T-helper 1 cell (primary cell): ENCODE data around the gene NMNAT2.
"Not testable (repeated sequence)": the region's sequence is repeated elsewhere in the genome, so short reads cannot be mapped to it uniquely, and the experiment has no call there.

Experiments
- DNase-seq, 5 donors: peaks; one replicate each; pipeline ENCODE4 v3.0.0-alpha.2; 2012 to 2020

The NMNAT2 gene

GRCh38 chr1:183416850-183417771 is 1.1 kb downstream of the NMNAT2 start:
- DNase-seq, result peak in 2 of 5 donors; percentile 5 to 14

GRCh38 chr1:183414365-183414764 is 3.8 kb downstream of the NMNAT2 start:
- no peak for DNase-seq

GRCh38 chr1:183411091-183411490 is 7.1 kb downstream of the NMNAT2 start:
- DNase-seq, result no peak

GRCh38 chr1:183407961-183408360 is 10.2 kb downstream of the NMNAT2 start:
- DNase-seq, result no peak

- DNase-seq, result no peak
Observed at GRCh38 chr1:183407474-183407873, 10.7 kb downstream of the NMNAT2 start.

- DNase-seq, result no peak
Observed at GRCh38 chr1:183404476-183404875, 13.7 kb downstream of the NMNAT2 start.

- no peak for DNase-seq
Observed at GRCh38 chr1:183403498-183403897, 14.7 kb downstream of the NMNAT2 start.

- DNase-seq, result not testable (repeated sequence)
Observed at GRCh38 chr1:183401565-183401964, 16.6 kb downstream of the NMNAT2 start.

GRCh38 chr1:183394435-183394834 is 23.7 kb downstream of the NMNAT2 start:
- DNase-seq, result no peak

GRCh38 chr1:183391863-183392262 is 26.3 kb downstream of the NMNAT2 start:
- no peak for DNase-seq

- DNase-seq, result no peak
Observed at GRCh38 chr1:183390561-183390960, 27.6 kb downstream of the NMNAT2 start.

GRCh38 chr1:183388735-183389134 is 29.4 kb downstream of the NMNAT2 start:
- no peak for DNase-seq

GRCh38 chr1:183385340-183386144 is 32.6 kb downstream of the NMNAT2 start:
- no peak for DNase-seq

- no peak for DNase-seq
Observed at GRCh38 chr1:183379951-183380350, 38.2 kb downstream of the NMNAT2 start.

- no peak for DNase-seq
Observed at GRCh38 chr1:183375381-183375780, 42.8 kb downstream of the NMNAT2 start.

- no peak for DNase-seq
Observed at GRCh38 chr1:183374825-183375224, 43.4 kb downstream of the NMNAT2 start.

- no peak for DNase-seq
Observed at GRCh38 chr1:183372586-183373230, 45.5 kb downstream of the NMNAT2 start.

GRCh38 chr1:183370399-183371058 is 47.7 kb downstream of the NMNAT2 start:
- no peak for DNase-seq

GRCh38 chr1:183368213-183369108 is 49.7 kb downstream of the NMNAT2 start:
- no peak for DNase-seq

GRCh38 chr1:183366116-183366515 is 52.1 kb downstream of the NMNAT2 start:
- no peak for DNase-seq

- DNase-seq, result no peak
Observed at GRCh38 chr1:183365676-183366075, 52.5 kb downstream of the NMNAT2 start.

GRCh38 chr1:183365093-183365492 is 53.1 kb downstream of the NMNAT2 start:
- no peak for DNase-seq
